WTC11 (cell line): ENCODE results near the gene EIF3I. TPM values are rescaled to one million over a fixed set of nuclear protein-coding genes. Genes with fewer than 3 reads are reported as not detected.

ENCODE experiments used
- ATAC-seq: fragments of 200-7000 bp; cut with Tn5 transposase; 2 replicates; pipeline ENCODE4 v1.10.0; 2021; ENCODE audit warnings: mild to moderate bottlenecking, moderate library complexity
- CTCF ChIA-PET: fragments of 300-600 bp; sonication (Branson Sonifier 250); formaldehyde crosslinking; loops from one replicate; lab custom pipeline; 2021; ENCODE audit warnings: antibody characterized with exemption; lab: Charles Lee
- POLR2A ChIA-PET: fragments of 350-600 bp; sonication (Branson Sonifier 250); formaldehyde crosslinking; loops from one replicate; lab custom pipeline; 2021; ENCODE audit warnings: antibody characterized with exemption; lab: Charles Lee
- DNase-seq: peaks from one replicate; pipeline ENCODE4 v3.0.0; 2021; ENCODE audit warnings: low spot score
- H3K27ac Mint-ChIP-seq: 2 replicates; pipeline ENCODE4 v1.8.0; 2021; ENCODE audit warnings: mixed read lengths
- H3K27me3 Mint-ChIP-seq: 2 replicates; pipeline ENCODE4 v1.8.0; 2021; ENCODE audit warnings: low read depth, mild to moderate bottlenecking, moderate library complexity, mixed read lengths
- H3K36me3 Mint-ChIP-seq: 2 replicates; pipeline ENCODE4 v1.8.0; 2021; ENCODE audit warnings: mixed read lengths
- H3K4me1 Mint-ChIP-seq: 2 replicates; pipeline ENCODE4 v1.8.0; 2022; ENCODE audit warnings: mixed read lengths
- H3K4me3 Mint-ChIP-seq: 2 replicates; pipeline ENCODE4 v1.8.0; 2021; ENCODE audit warnings: mild to moderate bottlenecking, moderate library complexity, mixed read lengths
- H3K9me3 Mint-ChIP-seq: 2 replicates; pipeline ENCODE4 v1.8.0; 2021; ENCODE audit warnings: mixed read lengths
- ATF1 ChIP-seq: sonication (generic); formaldehyde crosslinking; IDR thresholded peaks from 2 replicates; pipeline ENCODE4 v1.8.1; 2023; ENCODE audit warnings: mild to moderate bottlenecking, moderate library complexity, missing genetic modification reagents
- ATF6 ChIP-seq: sonication (generic); formaldehyde crosslinking; IDR thresholded peaks from 2 replicates; pipeline ENCODE4 v1.8.1; 2023; ENCODE audit warnings: mild to moderate bottlenecking, missing genetic modification reagents
- CDX4 ChIP-seq: fragments of 250-450 bp; sonication (Bioruptor Pico); IDR thresholded peaks from 2 replicates; pipeline ENCODE4 v1.9.0; 2021; ENCODE audit warnings: moderate library complexity, mild to moderate bottlenecking, inconsistent platforms, borderline replicate concordance
- E2F4 ChIP-seq: sonication (generic); formaldehyde crosslinking; IDR thresholded peaks from 2 replicates; pipeline ENCODE4 v1.8.1; 2022; ENCODE audit warnings: low read depth, mild to moderate bottlenecking, moderate library complexity, missing genetic modification reagents, borderline replicate concordance
- ETV6 ChIP-seq: sonication (generic); formaldehyde crosslinking; IDR thresholded peaks from 2 replicates; pipeline ENCODE4 v1.8.1; 2022; ENCODE audit warnings: mild to moderate bottlenecking, missing genetic modification reagents
- FOXP1 ChIP-seq: sonication (generic); formaldehyde crosslinking; IDR thresholded peaks from 2 replicates; pipeline ENCODE4 v1.8.0; 2022; ENCODE audit warnings: missing genetic modification reagents, mild to moderate bottlenecking, moderate library complexity, borderline replicate concordance
- GABPB1 ChIP-seq: sonication (generic); formaldehyde crosslinking; IDR thresholded peaks from 2 replicates; pipeline ENCODE4 v1.8.1; 2023; ENCODE audit warnings: mild to moderate bottlenecking, missing genetic modification reagents
- GRHL2 ChIP-seq: fragments of 250-450 bp; sonication (Bioruptor Pico); IDR thresholded peaks from 2 replicates; pipeline ENCODE4 v1.8.0; 2022; ENCODE audit warnings: mild to moderate bottlenecking, moderate library complexity; ENCODE audit not compliant: insufficient replicate concordance, severe bottlenecking
- JUN ChIP-seq: sonication (generic); formaldehyde crosslinking; IDR thresholded peaks from 2 replicates; pipeline ENCODE4 v1.8.0; 2023; ENCODE audit warnings: mild to moderate bottlenecking, missing genetic modification reagents
- MAX ChIP-seq: sonication (generic); formaldehyde crosslinking; IDR thresholded peaks from 2 replicates; pipeline ENCODE4 v1.8.0; 2022; ENCODE audit warnings: mild to moderate bottlenecking, missing genetic modification reagents
- NFYB ChIP-seq: sonication (generic); formaldehyde crosslinking; conservative IDR thresholded peaks from 2 replicates; pipeline ENCODE4 v1.8.0; 2022; ENCODE audit warnings: low read depth, missing genetic modification reagents
- NR1H2 ChIP-seq: sonication (generic); formaldehyde crosslinking; IDR thresholded peaks from 2 replicates; pipeline ENCODE4 v1.9.0; 2021; ENCODE audit warnings: mild to moderate bottlenecking, moderate library complexity, missing genetic modification reagents
- NR3C1 ChIP-seq: sonication (generic); formaldehyde crosslinking; conservative IDR thresholded peaks from 2 replicates; pipeline ENCODE4 v1.8.1; 2023; ENCODE audit warnings: low read depth, mild to moderate bottlenecking, missing genetic modification reagents
- PRDM15 ChIP-seq: sonication (generic); formaldehyde crosslinking; IDR thresholded peaks from 2 replicates; pipeline ENCODE4 v1.8.0; 2022; ENCODE audit warnings: missing genetic modification reagents
- RORB ChIP-seq: fragments of 250-450 bp; sonication (Bioruptor Pico); IDR thresholded peaks from 2 replicates; pipeline ENCODE4 v1.9.0; 2021; ENCODE audit warnings: mild to moderate bottlenecking
- STAT6 ChIP-seq: sonication (generic); formaldehyde crosslinking; conservative IDR thresholded peaks from 2 replicates; pipeline ENCODE4 v1.8.1; 2023; ENCODE audit warnings: mild to moderate bottlenecking, low read depth, missing genetic modification reagents, moderate library complexity
- TCF7 ChIP-seq: sonication (generic); formaldehyde crosslinking; IDR thresholded peaks from 2 replicates; pipeline ENCODE4 v1.8.0; 2022; ENCODE audit warnings: mild to moderate bottlenecking, low read depth, missing genetic modification reagents, moderate library complexity
- ZBTB21 ChIP-seq: sonication (generic); formaldehyde crosslinking; IDR thresholded peaks from 2 replicates; pipeline ENCODE4 v1.8.1; 2023; ENCODE audit warnings: mild to moderate bottlenecking, missing genetic modification reagents, borderline replicate concordance
- ZNF232 ChIP-seq: sonication (generic); formaldehyde crosslinking; IDR thresholded peaks from 2 replicates; pipeline ENCODE4 v1.8.0; 2022; ENCODE audit warnings: mild to moderate bottlenecking, missing genetic modification reagents
- ZNF263 ChIP-seq: sonication (generic); formaldehyde crosslinking; IDR thresholded peaks from 2 replicates; pipeline ENCODE4 v1.8.1; 2022; ENCODE audit warnings: low read depth, mild to moderate bottlenecking, moderate library complexity, missing genetic modification reagents
- ZNF532 ChIP-seq: fragments of 250-450 bp; sonication (Bioruptor Pico); IDR thresholded peaks from 2 replicates; pipeline ENCODE4 v1.9.0; 2021; ENCODE audit warnings: mild to moderate bottlenecking, borderline replicate concordance
- total RNA-seq: library from RNA; stranded (reverse); gene quantifications from 3 replicates; pipeline ENCODE4 v1.2.3, GENCODE V29; 2021

EIF3I gene
- total RNA-seq, 1 experiment from 2014 or later, result 237 TPM

- peaks cover 40% of the 10 kb centered on the region for H3K4me1 Mint-ChIP-seq
- no peaks in the 10 kb centered on the region for H3K9me3 Mint-ChIP-seq
- ChIA-PET CTCF (interaction anchor here (0.6 to 3.5 kb wide), 10 partner anchors 10 to 509 kb away, joined by 3 to 27 read pairs (median 5); partner anchors contain the start of genes TMEM39B and TXLNA), POLR2A (interaction anchor here (0.5 to 2.8 kb wide), 10 partner anchors 15 to 235 kb away, joined by 3 to 11 read pairs (median 6); partner anchors contain the start of genes KPNA6, MARCKSL1, TMEM39B and TXLNA)
- peak within 1 kb of the TSS; percentile 84 for H3K4me3 Mint-ChIP-seq
- DNase-seq (peak; percentile 71), ATAC-seq (peak; percentile 71)
- H3K27ac Mint-ChIP-seq, result peak within 1 kb of the TSS; percentile 69
- peaks cover 24% of the 10 kb centered on the region for H3K36me3 Mint-ChIP-seq
- H3K27me3 Mint-ChIP-seq, result peaks cover 8% of the 10 kb centered on the region
- TF ChIP-seq PRDM15, result peak; percentile 92
- 0 out of 2 replicates have a peak, but pooled peaks have one; percentile 41 for TF ChIP-seq ZNF232 (CRISPR knock-in tag)
- no peak for TF ChIP-seq GABPB1
- TF ChIP-seq MAX (CRISPR knock-in tag), result peak; percentile 76
- no peak for TF ChIP-seq ZBTB21 (CRISPR knock-in tag)
- no peak for TF ChIP-seq CDX4
- no peak for TF ChIP-seq GRHL2
- no peak for TF ChIP-seq TCF7 (CRISPR knock-in tag)
- TF ChIP-seq STAT6, result no peak
- 0 out of 2 replicates have a peak, but pooled peaks have one; percentile 38 for TF ChIP-seq ZNF263
- no peak for TF ChIP-seq ZNF532 (CRISPR knock-in tag)
- TF ChIP-seq NR1H2 (CRISPR knock-in tag), result no peak
- TF ChIP-seq NFYB (CRISPR knock-in tag), result no peak
- no peak for TF ChIP-seq JUN (CRISPR knock-in tag)
- no peak for TF ChIP-seq E2F4 (CRISPR knock-in tag)
- TF ChIP-seq NR3C1 (CRISPR knock-in tag), result no peak
- no peak for TF ChIP-seq ATF6
- no peak for TF ChIP-seq RORB (CRISPR knock-in tag)
- peak; percentile 67; the same call in 1 of the 2 replicates for TF ChIP-seq FOXP1 (CRISPR knock-in tag)
- TF ChIP-seq ETV6 (CRISPR knock-in tag), result no peak
- TF ChIP-seq ATF1 (CRISPR knock-in tag), result no peak
Observed at GRCh38 chr1:32200226-32201010, 21.8 kb upstream of the EIF3I start, which contains the start of gene CCDC28B. Gene CCDC28B, plus strand, starts transcription at chr1:32200595. Its CDS starts 1,341 bp downstream, at chr1:32201936.
